SIG-M5 (cell line): ENCODE data around the gene PGAP3.

Source experiments
- DNase-seq: peaks from one replicate; lab custom pipeline; 2025; lab: John Stamatoyannopoulos, UW

Gene PGAP3

DNA sequence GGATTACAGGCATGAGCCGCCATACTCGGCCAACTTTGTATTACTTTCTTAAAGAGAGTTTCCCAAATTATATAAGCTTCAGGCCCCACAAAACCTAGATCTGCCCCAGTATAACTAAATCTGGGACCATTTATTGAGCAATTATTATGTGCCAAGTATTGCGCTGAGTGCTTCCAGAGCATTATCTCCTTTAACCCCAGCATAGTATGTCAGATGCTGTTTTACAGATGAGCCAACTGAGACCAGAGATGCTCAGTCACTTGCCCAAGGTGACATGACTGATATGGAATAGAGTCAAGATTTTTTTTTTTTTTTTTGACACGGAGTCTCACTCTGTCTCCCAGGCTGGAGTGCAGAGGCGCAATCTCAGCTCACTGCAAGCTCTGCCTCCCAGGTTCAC is 10.1 kb upstream of the PGAP3 start:
- DNase-seq, result no peak

DNA sequence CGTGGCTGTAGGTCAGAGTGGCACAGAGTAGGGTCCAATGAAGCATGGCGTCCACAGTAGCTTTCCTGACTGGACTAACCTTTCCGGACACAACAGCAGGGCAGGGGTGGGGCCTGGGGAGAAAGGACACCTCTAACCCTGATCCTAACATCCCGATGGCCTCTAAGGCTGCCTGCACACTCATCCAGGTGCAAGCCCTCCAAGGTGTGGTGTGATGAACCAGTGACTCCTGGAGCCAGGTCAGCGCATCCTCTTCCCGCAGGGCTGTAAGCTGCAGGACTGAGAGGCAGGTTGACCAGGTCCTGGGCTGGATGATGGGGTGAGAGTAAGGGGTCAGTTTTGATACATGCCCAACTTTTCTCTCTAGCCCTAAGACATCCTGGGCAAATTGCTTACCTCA is 8.9 kb upstream of the PGAP3 start:
- no peak for DNase-seq

DNA sequence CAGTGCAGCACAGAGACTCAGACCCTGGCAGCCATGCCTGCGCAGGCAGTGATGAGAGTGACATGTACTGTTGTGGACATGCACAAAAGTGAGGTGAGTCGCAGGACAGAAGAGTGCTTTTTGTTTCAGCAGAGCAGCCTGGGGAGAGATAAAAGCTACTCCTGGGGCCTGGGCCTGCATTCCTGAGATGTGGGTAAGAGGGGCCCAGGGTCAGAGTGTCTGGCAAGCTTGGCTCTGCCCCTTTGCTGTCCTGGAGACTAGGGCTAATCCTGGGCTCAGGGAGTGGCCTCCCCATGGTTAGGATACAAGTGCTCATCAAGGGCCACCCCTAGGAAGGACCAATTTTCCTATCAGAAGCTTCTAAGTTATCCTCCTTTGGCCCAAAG is 7.2 kb upstream of the PGAP3 start:
- no peak for DNase-seq

DNA sequence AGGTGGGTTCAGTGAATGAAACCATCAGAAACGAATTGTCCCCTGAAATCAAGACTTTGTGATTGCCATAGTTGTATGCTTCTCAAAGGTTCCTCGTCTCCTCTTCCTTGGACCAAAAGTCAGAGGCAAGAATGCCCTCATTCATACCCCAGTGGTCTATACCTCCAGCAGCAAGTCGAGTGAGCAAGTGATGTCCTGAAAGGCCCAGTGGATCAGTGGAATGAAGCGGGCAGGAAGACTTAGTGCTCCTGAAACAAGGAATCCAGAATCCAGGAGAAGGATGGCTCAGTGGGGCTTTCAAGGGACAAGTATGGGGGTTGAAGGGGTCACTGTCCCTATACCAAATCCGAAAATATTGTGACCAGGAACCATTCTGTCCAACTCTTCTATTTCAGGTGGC is 6.7 kb upstream of the PGAP3 start:
- DNase-seq, result no peak

DNA sequence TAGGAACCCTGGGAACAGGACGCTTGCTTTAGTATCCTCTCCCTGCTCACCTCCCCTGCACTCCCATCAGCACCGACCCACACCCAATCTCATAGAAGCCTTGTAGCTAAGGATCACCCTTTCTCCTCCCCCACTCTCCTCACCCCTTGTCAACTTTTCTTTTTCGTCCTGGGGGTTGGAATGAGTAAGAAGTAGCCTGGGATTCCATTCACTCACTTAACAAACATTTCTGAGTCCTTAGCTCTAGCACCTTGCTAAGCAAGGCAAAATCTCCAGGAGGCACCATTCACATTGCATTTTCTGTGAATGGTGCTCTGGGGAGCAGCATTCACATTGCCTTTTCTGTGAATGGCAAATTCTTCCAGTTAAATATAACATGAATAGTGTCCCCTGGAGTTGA is 1.1 kb upstream of the PGAP3 start:
- DNase-seq, result no peak

DNA sequence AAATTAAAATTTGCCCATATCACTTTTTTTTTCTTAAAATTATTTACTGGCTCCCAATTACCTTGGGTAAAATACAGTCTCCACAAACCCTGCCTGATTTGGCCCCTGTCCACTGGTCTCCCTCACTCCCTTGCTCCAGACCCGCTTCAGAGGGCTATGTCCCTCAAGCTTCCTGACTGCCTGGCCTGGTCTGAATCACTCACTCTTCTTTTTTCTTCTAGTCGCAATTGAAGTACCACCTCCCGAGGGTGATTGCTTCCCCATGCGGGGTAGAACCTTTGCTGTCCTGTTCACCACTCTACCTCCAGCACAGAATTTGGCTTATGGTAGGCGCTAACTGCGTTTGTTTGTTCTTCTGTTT is 598 bp upstream of the PGAP3 start:
- no peak for DNase-seq

DNA sequence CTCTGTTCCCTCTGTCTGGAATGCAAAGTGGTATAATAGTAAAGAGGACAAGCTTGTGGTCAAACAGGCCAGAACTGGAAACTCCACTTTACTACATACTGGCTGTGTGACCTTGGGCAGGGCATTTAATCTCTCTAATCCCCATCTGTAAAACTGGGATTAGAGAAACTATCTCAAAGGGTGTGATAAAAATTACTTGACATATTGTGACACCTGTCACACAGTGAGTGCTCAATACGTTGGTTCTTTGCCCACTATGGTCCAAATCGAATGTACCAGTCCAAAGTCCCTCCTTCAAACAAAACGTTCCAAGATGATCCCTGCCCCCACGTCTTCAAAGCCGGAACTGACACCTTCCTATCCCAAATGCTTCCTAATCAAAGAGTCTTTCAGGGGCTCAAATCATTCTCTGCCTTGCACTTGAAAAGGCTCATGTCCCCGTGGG is 734 bp downstream of the PGAP3 start:
- no peak for DNase-seq

DNA sequence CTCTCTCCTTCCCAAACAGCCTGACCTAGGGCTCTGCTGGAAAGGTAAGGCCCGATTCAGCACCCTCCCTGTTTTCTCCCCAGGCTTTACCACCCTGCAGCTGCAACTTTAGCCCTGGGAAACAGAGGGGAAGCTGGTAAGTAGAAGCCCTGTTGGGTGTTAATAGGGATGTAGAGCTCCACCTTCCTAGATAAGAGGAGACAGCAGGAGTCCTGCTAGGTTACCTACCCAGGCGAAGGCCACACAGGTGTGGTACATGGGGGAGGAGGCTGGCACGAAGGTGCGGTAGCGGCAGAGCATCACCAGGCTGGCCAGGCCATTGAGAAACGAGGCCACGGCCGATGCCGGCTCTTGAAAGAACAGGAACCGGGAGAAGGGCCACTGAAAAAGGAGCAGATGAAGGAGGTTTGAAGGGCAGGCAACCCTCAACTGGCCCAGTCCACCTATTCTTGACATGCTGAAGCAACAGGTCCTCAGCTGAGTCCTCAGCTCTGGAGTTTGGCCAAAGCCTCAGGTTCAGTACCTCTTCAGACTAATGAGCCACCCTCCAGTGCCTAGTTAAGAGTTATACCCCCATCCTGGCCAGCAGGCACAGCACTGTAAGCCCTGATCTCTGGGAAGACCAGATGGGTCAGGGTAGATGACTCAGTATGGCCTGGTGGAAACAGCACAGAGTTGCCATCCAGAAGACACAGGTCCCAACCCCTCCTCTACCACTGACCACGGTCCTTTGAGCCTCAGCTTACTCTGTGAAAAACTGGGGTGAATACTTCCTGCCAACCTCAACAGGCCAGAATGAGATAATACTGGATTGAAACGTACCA is 3.3 kb downstream of the PGAP3 start:
- no peak for DNase-seq

DNA sequence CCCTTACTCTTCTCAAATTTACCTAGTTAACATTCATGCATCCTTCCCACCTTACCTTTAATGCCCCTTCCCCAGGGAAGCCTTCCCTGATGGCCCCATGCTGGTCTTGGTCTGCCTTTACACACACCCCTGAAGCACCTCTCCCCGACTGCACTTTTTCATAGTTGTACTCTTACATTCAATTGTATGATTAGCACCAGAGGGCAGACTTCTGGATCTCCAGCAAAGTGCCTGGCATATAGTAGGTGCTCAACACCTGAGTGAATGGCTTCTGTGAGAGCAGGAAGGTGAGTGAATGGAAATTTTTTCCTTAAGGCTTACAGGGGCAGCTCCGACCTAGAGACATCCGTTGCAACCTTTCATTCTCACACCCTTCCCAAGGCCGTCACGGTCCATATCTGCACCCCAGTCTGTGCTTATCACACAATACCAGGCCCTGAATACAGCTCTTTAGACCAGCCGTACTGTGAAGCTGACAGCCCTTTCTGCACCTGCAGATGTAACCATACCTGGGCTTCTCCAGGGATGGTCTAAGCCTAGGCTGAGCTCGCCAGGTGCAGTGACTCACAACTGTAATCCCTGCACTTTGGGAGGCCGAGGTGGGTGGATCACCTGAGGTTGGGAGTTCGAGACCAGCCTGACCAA is 4.4 kb downstream of the PGAP3 start:
- DNase-seq, result no peak

DNA sequence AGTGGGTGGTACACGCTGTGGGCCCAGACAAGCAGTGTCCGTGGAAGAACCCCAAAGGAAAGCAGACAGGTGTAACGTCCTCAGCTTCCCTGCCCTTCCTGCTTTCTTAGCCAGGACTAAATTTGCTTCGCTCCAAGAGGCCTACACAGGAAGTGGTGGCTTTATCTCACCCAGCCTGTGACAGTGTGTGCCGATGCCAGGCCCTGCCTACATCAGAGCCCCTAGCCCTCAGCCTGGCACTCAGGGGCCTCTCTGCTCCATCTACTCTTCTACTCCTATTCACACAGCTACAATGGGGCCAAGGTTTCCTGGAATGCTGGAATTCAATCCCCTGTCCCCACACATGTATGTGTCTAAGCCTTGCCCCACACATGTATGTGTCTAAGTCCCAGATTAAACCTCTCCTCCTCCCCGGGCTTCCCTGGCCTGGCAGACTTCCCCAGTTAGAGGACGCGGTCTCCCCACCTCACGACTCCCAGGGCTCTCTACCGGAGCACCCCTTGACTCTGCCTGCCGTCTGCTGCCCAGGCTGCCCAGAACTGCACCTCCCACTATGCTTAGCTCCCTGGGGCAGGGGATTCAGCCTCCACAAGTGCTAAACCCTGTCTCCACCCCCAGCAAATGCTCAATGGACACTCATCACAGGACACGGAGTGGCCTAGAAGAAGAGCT is 8.2 kb downstream of the PGAP3 start:
- DNase-seq, result no peak

DNA sequence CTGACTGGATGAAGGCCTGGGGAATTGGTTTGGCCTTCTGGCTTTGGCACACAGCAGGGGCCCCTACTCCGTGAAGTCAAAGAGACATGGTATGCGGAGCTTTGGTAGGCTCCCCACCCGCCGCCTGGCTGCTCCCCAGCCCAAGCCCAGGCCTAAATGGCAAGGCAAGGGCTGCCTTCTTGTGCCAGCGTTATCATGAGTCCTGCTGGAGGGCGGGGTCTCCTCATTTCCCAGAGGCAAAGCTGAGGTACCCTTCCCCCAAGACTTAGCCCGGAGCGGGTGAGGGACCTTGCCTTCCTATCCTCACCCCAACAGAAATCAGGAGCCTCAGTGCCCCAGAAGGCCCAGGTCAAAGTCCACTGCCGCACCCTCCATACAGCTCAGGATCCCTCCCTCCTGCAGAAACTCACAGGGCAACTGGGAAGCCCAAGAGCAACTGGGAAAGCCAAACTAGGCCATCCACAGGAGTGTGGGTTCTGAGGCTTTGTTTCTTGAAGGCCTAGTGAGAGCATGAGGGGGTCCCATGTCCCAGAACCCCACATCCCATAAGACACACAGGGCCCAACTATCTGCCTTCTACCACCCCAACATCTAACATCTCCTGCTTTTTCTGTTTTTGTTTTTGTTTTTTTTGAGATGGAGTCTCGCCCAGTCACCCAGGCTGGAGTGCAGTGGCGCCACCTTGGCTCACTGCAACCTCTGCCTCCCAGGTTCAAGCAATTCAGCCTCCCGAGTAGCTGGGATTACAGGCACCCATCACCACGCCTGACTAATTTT is 9.3 kb downstream of the PGAP3 start:
- DNase-seq, result no peak

DNA sequence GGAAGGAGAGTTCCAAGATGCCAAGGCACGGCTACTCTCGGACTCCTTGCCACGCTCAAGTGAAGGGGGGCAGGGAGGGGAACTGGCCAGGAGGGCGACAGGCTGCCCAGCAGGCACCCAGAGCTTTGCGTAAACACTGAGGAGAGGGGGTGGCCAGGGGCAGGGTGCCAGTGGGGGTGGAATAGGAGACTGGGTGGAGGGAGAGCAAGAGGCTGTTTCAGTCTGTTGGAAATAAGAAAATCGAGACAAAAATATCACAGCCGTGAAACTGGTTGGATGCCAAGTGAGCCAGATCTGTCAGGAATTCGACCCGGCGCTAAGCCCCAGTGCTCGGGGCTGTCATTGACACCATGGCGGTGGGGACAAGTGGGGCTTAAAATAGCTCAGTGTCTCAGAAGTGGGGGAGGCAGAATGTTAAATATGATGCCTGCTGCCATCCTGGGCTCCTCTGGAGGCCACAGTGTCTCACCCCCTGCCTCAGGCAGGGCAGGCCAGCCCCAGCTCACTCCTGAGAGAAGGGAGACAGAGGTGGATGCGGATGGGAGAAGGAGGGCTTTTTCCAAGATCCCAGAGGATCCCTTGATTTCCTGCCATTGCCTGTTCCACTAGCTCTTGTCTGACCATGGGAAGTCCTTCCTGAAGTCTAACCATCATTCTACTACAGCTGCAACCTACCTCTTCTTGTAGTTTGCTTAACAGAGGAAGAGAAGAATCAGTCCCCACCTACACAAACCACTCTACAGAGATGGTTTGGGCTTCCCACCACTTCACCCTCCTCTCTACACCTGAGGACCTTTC is 10.1 kb downstream of the PGAP3 start:
- no peak for DNase-seq

DNA sequence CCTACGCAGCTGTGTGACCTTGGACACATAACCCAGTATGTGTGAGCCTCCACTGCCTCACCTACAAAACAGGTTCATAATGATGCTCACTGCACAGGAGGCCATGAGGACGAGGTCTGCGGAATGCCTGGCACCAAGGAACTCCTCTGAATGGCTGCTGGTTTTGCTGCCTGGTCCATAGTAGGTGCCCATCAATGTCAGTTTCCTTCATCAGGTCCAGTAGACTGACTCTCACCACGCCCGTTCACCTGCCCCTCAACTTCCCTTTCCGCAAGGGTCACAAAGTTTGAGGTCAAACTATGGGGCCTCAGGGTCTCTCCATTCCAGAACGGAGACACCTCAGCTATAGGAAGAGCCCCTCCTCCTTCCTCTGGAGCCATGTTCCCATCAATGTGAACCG is 10.8 kb downstream of the PGAP3 start:
- DNase-seq, result no peak

DNA sequence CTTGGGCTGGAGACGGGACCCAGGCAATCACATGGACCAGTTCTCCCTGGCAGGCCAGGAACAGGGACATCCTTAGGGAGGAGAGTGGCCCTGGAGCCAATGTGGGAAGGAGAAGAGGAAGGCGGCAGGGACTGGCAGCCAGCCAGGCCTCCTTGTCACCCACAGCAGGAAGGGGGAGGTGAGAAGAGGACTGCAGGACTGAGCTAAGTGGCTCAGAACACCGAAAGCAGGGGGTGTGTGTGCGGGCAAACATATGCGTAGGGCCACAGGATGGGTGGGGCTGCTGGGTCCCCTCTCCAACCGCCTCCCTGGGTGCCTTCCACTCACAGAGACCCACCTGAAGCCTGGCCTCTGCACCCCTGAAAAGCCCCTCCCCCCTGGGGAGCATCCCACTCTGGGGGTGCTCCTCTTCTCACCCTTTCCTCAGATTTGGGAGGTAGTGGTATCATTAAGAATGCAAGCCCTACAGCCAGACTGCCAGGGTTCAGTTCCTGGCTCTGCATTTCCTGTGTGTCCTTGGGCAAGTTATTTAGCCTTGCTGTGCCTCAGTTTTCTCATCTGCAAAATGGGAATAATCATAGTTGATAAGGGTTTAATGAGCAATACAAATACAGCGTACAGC is 11.5 kb downstream of the PGAP3 start:
- no peak for DNase-seq

DNA sequence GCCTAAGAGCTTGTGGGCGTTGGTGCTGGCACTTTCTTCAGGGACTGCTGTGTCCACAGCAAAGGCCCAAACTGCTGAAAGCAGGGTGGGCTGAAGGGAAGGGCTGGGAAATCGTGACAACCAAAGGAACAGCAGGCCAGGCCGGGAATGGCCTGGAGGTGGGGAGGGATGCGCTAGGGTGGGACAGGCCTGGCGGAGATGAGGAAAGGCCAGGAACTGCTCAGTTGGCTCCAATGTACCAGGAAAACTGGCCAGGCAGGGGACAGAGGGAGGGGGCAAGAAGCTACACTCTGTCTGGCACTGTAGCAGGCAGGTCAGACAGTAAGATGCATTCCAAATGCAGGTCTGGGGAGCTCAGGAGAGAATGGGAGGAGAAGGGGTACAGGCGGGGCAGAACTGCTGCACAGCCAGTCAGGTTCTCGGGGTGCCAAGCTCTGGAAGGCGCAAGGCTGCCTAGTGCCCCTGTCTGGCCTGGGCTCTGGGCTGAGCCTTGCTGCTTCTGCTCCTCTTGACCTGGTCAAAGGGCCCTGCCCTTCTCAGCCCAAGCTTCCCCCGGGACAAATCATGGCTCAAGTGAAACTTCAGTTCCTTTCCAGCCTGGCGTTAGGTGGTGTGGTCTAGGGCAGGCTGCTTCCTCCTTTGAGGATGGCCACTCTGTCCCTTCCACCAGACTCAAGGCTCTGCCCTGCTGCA is 12.3 kb downstream of the PGAP3 start:
- DNase-seq, result no peak

DNA sequence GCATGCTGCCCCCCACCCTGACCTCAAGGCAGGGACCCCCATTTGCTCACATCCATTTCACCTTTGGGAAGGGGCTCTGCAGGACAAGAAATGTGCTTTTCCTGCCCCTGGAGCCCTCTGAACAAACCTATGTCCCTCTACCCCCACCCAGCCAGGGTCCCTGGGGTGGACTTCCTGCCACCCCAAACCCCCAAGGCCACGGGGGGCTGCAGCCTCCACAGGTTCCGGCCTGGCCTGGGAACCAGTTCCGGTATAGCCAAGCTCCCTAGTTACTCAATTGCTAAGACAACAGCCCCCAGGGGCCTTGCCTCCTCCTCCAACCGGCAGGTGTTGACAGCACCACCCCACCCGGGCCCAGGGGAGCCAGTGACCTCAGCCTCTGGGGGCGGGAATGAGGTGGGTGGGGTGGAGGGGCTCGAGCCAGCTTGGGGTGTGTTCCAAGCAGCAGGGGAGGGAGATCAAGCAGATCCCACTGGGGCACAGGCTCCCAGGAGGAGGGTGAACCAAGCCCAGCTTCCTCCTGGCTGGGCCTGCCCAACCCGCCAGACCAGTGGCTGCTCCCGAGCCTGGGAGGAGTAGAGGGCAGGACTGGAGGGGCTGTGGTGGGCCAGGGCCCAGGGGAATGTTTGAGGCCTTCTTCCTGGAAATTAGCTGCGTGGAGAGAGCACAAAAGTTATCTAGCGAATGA is 13.0 kb downstream of the PGAP3 start:
- no peak for DNase-seq

DNA sequence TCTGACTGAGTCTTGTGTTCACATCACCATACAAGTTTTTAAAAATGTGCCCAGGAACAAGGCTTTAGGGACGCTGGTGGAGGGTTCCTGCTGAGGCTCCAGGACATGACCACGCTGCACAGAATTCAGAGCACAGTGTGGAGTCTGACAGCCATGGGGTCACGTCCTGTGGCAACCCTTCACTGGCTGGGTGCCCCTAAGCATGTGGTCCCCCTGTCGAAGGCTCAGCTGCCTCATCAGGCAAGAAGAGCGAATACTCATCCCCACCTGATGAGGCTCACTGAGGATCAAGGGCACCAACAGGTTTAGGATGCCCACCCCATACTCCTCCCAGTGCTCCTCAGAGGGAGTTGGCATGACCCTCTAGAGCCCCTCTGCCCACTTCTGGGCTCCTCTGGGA is 13.7 kb downstream of the PGAP3 start:
- no peak for DNase-seq

DNA sequence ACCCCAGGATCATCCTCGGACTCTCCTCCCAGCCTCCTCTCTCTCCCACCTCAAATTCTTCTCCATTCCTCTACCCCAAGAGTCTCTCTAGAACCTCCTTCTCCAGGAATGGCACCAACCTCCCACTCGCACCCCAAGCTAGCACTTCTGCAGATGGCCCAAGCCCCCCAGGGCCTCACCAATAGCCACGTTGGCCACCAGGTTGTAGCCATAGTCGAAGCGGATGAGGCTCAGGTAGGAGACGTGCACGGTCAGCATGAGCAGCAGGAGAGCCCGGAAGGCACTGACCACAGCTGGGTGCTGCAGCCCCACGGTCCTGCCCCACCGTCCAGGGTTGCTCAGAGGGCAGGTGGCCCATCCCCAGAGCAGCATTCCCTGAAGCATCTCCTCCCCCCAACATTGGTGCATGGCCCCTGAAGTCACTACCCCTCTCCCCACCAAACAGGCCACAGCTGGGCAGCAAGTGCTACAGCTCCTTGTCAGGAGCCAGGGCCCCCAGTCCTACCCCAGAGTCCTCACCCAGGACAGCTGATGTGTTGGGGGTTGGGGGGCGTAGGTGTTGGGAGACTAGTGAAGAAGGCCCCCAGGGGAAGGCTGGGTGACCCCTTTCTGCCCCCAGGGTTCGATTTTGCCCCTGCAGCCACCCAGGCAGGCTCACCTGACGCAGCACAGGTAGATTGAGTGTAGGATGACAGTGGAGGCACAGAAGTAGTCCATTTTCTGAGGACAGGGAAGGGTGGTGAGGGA is 14.3 kb downstream of the PGAP3 start:
- no peak for DNase-seq
